CD4-positive, alpha-beta T cell treated with Interleukin-2 at 100 ng/mL for 4 hours (primary cell): ENCODE measurements around the gene S100A3.
A peak's percentile ranks its signal among the peaks of the same experiment; 100 is the strongest.
"Not testable (repeated sequence)": the region's sequence is repeated elsewhere in the genome, so short reads cannot be mapped to it uniquely, and the experiment has no call there.

ENCODE experiments used
- DNase-seq: peaks from one replicate; pipeline ENCODE4 v3.0.0-alpha.2; 2020; ENCODE audit warnings: low spot score

The S100A3 gene, protein sequence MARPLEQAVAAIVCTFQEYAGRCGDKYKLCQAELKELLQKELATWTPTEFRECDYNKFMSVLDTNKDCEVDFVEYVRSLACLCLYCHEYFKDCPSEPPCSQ

DNA sequence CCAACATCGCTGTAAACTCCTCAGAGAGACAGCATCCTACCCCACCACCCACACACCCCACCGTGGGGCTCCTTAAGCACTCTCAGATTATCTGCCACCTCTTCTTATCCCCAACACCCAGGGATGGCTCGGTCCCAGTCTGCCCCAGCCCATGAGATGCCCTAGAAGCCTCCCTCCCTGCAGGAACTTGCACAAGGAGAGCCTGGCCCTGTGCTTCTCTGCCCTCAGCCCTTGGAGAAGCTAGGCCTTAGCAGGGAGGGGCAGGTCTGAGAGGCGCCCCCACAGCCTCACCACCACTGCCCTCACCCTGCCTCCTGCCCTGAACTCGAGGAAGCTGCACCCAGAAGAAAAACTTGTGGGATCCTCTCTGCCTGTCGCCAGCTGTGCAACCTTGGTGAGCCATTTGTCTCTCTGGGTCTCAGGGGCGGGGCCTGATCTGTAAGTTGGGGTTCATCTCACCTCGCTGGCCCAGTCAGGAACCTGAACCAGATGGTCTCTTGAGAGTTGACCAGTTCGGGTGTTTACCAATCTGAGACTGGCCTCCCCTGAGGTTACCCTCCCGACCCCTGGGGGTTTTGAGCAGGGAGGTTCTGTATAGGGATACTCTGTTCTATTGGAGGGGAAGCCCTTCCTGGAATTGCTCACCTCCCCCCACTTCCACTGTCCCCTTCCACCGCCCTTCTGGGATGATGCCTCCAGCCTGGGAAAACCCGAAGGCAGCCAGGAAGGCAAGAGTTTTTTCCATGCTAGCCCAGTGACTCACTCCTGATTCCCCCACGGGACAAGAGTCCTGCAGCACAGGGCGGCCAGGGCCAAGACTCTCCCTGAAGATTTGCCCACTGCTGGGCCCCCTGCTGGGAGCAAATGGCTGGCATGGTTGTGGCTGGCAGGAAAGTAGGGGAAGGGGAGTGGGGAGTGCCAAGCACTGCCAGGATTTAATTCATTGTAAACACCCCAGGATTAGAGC, at the start of gene S100A3:
TSS of gene S100A3 (minus strand) at position 537 of the 967 bp plus-strand sequence. CDS start 773 bp downstream, outside the sequence.
- DNase-seq = no peak

DNA sequence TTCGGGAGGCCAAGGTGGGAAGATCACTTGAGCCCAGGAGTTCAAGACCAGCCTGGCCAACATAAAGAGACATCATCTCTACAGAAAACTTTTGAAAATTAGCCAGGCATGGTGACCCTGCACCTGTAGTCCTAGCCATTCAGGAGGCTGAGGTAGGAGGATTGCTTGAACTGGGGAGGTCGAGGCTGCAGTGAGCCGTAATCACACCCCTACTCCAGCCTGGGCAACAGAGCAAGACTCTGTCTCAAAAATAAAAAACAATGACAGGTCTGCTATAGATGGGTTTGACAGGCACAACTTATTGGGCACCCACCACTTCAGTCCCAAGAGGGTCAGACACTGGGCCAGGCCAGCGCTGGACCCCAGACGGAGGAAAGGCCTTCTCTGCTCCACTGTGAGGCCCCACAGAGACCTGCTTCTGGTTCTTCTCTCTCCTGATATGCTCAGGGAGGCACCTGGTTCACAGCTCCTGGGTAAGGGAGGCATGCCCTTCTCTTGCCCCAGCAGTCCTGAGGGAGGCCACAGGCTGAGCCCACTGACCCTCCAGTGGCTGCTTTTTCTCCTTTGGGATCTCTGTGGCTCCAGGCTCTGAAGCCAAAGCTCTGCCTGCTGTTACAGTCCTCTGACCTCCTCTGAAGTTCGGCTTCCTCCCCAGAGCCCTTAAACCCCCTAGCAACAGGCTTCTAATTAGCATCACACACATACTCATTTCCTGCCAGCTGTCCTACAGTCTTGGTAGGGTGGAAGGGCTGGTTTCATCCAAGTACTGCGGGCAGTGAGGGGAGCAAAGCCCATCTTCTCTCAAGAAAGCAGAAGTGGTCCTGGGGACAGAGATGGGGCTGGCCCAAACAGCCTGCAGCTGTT, 49.5 kb upstream of the S100A3 start:
- peak; percentile 3 for DNase-seq

DNA sequence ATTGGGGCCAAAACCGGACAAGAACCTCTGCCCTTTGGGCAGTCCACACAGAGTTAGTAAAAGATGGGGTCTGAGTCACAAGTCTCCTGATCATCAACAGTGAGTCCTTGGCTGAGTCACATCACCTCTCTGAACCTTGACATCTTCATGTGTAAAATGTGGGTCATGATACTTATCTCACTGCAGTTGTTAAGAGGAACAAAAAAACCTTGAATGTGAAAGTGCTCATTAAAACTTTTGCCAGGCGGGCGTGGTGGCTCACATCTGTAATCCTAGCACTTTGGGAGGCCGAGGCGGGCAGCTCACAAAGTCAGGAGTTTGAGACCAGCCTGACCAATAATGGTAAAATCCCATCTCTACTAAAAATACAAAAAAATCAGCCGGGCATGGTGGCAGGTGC, 48.1 kb upstream of the S100A3 start:
- DNase-seq = peak; percentile 22

DNA sequence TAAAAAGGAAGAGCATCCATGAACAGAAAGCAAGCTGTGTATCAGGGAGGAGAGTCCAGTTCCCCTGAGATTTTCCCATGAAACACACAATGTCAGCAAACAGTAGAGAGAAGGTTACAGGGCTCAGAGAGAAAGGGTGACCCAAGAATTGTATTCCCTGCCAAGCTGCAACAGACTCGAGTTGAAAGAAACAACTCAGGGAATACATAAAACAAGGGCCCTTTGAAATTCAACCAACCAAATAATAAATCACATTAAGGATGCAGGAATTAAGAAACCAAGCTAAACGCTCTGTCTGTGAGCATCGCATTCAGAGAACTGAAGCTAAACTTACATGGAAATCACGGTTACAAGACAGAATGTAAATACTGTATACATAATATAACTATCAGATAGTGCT, 43.7 kb upstream of the S100A3 start:
- no peak for DNase-seq

DNA sequence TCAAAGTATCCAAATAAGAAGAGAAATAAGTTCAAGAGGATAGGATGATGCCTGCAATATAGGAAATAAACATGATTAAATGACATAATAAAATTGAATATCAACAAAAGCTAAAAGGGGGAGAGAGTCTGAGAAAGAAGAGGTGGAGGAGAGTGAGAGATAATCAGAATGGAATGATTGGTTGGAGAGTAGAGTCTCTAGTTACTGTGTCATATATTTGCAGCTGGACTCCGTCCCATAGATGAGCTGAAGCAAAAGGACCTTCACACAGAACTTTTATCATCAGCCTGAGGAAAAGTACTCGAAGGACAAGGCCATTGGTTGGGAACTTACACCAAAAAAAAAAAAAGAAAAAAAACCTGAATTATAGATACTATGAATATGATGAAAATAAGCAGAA, 39.4 kb upstream of the S100A3 start:
- no peak for DNase-seq

DNA sequence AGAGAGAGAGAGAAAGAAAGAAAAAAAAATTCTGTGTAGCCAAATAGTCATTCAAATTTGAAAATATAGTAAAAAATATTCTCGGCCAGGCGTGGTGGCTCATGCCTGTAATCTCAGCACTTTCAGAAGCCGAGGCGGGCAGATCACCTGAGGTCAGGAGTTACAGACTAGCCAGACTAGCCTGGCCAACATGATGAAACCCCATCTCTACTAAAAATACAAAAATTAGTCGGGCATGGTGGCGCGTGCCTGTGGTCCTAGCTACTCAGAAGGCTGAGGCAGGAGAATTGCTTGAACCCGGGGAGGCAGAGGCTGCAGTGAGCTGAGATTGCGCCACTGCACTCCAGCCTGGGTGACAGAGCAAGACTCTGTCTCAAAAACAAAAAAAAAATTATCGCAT, 39.0 kb upstream of the S100A3 start:
- DNase-seq = not testable (repeated sequence)

DNA sequence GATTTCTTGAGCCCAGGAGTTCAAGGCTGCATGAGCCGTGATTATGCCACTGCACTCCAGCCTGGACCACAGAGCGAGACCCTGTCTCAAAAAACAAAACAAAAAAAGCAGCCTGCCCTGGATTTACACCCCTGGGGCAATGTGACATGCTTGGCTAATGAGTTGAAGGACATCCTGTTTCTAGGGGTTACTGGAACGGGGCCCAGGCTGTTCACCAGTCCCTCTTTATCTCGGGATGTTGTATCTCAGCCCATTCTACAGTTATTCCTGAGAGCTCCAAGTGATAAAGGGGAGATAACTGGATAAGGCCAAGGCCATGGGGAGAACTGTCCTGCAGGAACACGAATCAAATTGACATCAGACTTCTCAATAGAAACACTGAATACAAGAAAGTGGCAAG, 38.3 kb upstream of the S100A3 start:
- no peak for DNase-seq

DNA sequence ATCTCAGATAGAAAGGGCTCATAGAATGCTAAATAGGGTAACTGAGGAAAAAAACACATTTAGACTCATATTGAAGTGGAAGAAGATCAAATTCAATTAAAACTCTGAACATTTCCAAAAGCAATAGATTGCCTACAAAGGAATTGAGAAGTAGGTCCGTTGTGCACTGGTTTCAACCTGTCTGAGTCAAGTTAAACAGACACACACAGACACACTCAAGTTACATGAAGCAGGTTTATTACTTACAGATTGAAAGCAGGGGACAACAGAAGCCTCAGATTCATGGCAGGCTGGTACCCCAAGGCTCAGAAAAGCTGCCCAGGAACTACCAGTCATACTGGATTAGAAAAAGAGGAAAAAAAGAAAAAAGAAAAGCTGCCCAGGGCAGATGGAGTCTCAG, 37.3 kb upstream of the S100A3 start:
- DNase-seq = no peak

DNA sequence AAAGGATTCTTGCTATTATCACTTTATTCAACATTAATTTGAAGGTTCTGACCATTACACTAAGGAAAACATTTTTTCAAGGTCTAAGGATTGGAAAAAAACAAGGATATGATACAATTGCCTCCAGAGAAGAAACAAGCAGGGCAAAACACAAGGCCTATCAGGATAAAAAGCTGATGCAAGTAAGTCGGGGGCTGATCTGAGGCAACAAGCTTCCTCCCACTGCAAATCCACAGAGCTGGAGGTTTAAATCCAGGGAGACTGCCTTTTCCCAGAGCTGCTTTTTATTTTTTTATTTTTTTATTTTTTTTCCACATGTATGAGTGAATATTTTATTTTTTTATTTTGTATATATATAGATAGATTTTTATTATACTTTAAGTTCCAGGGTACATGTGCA, 35.9 kb upstream of the S100A3 start:
- no peak for DNase-seq

DNA sequence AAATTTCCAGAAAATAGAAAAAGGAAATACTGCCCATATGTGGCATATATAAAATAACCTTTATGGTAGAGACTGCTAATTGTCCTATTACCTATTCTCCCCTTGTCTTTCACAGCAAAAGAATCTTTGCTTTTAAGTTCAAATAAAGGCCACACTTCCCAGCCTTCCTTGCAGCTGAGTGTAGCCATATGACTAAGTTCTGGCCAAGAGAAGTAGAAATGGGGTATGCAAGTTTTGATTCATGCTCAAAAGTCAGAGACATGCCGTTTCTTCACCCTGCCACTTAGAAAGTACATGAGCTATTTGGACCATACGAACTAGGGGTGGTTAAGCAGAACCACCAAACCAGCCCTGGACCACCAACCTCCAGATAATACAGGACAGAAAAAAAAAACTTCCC, 34.9 kb upstream of the S100A3 start:
- no peak for DNase-seq

DNA sequence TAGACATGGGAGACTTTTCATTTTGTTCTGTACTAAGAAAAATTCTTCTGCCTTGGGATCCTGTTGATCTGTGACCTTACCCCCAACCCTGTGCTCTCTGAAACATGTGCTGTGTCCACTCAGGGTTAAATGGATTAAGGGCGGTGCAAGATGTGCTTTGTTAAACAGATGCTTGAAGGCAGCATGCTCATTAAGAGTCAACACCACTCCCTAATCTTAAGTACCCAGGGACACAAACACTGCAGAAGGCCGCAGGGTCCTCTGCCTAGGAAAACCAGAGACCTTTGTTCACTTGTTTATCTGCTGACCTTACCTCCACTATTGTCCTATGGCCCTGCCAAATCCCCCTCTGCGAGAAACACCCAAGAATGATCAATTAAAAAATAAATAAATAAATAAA, 34.5 kb upstream of the S100A3 start:
- DNase-seq = not testable (repeated sequence)

DNA sequence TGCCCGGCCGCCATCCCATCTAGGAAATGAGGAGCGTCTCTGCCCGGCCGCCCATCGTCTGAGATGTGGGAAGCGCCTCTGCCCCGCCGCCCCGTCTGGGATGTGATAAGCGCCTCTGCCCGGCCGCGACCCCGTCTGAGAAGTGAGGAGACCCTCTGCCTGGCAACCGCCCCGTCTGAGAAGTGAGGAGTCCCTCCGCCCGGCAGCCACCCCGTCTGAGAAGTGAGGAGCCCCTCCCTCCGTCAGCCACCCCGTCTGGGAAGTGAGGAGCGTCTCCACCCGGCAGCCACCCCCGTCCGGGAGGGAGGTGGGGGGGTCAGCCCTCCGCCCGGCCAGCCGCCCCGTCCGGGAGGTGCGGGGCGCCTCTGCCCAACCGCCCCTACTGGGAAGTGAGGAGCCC, 33.8 kb upstream of the S100A3 start:
- not testable (repeated sequence) for DNase-seq

DNA sequence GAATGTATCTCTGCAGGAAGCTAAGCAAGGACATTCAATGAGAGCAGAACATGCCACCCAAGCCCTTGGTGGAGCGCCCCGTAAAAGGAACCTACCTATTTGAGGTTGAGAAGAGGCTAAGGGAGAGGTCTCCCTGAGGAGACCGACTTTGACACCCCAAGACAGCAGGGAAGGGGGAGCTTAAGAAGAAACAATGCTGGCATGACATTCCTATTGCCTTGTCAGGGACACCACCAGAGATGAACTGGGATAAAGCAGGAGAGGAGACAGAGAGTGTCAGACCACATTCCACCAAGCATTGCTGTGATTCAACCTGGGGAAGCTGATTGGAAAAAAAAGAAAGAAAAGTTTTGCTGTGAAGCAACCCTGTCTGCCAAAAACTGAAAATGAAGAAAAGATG, 29.9 kb upstream of the S100A3 start:
- no peak for DNase-seq

DNA sequence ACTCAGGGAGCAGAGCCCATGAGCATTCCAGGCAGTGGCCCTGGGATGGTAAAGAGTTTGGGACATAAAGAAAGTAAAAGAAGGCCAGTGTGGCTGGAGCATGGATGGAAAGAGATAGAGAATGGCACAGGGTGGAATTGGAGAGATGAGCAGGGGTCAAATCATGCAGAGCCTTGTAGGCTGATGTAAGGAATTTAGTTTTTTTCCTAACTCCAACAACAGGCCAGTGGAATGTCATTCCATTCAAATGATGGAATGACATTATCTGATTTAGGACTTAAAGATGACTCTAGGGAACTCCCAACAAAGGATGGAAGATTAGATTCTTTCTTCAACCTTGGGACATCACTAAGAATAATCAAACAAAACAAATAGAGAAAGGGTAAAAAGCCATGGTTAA, 29.4 kb upstream of the S100A3 start:
- no peak for DNase-seq

DNA sequence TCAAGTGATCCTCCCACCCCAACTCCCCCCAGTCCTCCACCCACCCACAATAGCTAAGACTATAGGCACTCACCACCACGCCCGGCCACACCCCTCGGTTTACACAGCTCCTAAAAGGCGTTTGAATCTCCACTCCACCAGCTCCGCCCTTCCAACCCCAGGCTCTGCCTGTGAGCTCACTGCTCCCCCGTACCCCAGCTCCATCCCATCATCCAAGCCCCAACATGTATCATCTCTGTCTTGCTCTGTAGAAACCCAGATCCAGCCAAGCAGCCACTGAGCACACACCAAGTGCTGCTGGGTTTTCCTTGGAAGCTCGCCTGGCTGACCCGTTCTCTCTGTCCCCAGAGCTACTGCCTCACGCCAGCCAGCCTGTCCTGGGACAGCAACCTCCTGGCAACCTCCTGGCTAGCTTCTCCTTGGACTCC, 28.6 kb upstream of the S100A3 start:
- DNase-seq = no peak

DNA sequence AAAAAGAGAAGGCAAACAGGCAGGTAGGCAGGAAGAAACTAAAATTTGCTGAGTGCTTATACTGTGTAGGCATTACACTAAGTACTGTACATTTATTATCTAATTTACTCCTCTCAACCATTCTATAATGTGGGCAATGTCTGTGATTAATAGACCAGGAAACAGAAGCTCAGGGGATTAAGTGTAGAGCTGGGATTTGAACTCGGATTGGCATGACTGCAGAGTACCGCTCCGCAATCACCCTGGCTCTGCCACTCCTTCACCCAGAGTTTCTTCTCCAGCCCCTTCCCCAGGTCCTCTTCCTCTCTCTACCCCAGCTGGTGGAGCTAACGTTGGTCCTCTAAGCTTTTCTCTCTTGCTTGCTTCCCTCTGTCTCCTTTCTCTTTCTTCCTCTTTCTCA, 28.1 kb upstream of the S100A3 start:
- no peak for DNase-seq

DNA sequence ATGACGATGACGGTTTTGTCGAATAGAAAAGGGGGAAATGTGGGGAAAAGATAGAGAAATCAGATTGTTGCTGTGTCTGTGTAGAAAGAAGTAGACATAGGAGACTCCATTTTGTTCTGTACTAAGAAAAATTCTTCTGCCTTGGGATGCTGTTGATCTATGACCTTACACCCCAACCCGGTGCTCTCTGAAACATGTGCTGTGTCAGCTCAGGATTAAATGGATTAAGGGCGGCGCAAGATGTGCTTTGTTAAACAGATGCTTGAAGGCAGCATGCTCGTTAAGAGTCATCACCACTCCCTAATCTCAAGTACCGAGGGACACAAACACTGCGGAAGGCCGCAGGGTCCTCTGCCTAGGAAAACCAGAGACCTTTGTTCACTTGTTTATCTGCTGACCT, 26.4 kb upstream of the S100A3 start:
- not testable (repeated sequence) for DNase-seq

DNA sequence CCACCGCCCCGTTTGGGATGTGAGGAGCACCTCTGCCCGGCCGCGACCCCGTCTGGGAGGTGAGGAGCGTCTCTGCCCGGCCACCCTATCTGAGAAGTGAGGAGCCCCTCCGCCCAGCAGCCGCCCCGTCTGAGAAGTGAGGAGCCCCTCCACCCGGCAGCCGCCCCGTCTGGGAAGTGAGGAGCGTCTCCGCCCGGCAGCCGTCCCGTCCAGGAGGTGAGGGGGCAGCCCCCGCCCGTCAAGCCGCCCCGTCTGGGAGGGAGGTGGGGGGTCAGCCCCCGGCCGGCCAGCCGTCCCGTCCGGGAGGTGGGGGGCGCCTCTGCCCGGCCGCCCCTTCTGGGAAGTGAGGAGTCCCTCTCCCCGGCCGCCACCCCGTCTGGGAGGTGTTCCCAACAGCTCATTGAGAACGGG, 26.0 kb upstream of the S100A3 start:
- DNase-seq = not testable (repeated sequence)

DNA sequence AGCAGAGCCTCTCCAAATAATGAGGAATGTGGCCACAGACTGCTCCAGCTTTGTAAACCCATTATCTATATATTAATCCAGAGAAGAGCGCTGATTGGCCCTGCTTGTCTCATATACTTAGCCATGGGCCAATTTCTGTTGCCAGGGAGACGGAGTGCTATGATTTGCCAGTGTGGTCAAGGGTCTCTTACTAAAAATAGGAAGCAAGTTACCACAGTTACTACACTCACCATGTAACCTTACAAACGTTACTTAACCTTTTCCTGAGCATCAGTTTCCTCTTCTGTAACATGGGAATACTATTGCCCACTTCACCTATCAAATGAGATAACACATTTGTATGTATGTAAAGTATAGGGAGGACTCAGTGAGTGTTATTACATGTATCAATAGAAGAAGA, 24.3 kb upstream of the S100A3 start:
- no peak for DNase-seq

DNA sequence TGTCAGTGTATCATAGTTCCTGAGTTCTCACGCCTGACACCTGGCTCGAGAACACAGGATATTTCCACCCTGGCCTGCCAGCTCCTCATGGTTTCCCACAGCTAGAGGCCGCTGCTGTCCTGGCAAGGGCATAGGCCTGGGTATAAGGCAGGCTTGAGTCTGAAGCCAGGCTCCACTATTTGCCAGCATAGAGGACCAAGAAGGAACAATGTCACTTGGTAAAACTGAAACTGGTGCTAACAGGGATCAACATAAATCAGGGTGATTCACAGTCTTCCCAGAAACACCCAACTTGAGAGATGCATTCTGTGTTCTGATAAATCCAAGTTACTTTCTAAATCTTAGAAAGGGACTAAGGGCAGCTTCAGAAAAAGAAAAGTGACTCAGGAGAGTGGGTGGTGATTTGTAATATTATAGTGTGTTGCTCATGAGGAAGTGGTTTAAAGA, 23.5 kb upstream of the S100A3 start:
- peak; percentile 54 for DNase-seq

DNA sequence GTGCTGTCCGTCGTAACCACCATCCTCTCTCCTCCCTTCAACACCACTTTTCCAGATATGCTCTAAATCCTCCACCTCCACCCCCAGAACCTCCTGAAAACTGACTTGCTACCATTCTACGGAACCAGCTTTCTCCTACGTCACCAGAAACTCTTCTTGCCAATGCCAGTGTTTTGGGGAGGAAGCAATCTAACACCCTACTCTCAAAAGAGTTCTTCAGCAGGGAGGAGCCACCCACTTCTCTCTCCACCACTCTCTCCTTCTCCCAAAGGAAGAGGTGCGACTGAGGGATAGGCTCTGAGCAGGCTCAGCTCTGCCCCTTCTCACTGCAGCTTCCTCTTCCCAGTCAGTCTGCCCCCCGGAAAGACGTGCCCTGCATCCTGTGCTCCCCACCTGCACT, 22.6 kb upstream of the S100A3 start:
- no peak for DNase-seq

DNA sequence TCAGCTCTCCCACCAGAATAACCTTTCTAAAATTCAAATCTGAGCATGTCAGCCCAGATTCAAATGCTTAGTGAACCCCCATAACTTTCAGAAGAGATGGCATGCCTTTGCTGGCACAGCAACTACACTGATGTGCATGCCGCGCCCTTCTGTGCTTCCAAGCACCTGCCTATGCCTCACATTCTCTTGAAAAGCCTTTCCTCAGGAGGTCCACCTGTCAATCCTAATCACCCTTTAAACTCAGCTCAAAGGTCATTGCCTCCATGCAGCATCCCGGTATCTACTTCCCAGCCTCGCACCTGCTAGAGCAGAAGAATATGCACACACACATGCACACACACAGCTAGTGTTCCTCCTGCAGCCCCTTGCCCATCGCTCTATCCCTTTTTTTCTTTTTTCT, 21.8 kb upstream of the S100A3 start:
- no peak for DNase-seq

DNA sequence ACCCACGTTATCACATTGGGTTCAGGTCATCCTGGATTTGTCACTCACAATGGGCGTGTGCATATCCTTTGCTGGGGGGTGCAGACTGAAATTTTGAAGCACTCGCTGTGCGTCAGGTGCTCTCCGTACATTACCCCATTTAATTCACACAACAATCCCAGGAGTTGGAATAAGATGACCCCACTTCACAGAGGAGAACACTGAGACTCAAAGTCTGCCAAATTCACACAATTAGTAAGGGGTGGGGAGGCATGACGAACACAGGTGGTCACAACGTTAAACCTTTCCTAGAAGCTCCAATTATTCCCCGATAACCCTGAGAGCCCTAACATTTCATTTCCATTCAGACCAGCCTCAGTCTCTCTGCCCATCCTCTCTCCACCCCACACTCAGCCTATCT, 20.4 kb upstream of the S100A3 start:
- no peak for DNase-seq
